LHCN-M2 (cell line): Measurements from ENCODE around the gene SMIM36. TPM values are rescaled to one million over a fixed set of nuclear protein-coding genes. Genes with fewer than 3 reads are reported as not detected.
A peak's percentile ranks its signal among the peaks of the same experiment; 100 is the strongest.
"Not testable (repeated sequence)": the region's sequence is repeated elsewhere in the genome, so short reads cannot be mapped to it uniquely, and the experiment has no call there.

ENCODE experiments used
- DNase-seq: peaks from one replicate; pipeline ENCODE4 v3.0.0-alpha.2; 2012; ENCODE audit warnings: low read depth
- total RNA-seq: library from RNA; depleted of rRNA; stranded (reverse); fragments of >200 nt; gene quantifications from 2 replicates; pipeline ENCODE4 v1.2.3, GENCODE V29; 2014

Gene SMIM36
- total RNA-seq, 1 experiment from 2014 or later, result not detected

GRCh38 chr17:55435408-55435807 is 75.8 kb downstream of the SMIM36 start:
- DNase-seq, result no peak

- DNase-seq, result no peak
These were observed 76.5 kb downstream of the SMIM36 start for GRCh38 chr17:55434721-55435120.

- DNase-seq, result peak; percentile 65
These were observed 77.4 kb downstream of the SMIM36 start for GRCh38 chr17:55433629-55434422.

- no peak for DNase-seq
These were observed 78.1 kb downstream of the SMIM36 start for GRCh38 chr17:55433029-55433628.

GRCh38 chr17:55432358-55433028 is 78.8 kb downstream of the SMIM36 start:
- no peak for DNase-seq

- DNase-seq, result not testable (repeated sequence)
These were observed 79.3 kb downstream of the SMIM36 start for GRCh38 chr17:55431914-55432313.

- DNase-seq, result no peak
These were observed 80.5 kb downstream of the SMIM36 start for GRCh38 chr17:55430541-55431288.

GRCh38 chr17:55427587-55427882 is 83.7 kb downstream of the SMIM36 start:
- no peak for DNase-seq

- peak; percentile 73 for DNase-seq
These were observed 84.2 kb downstream of the SMIM36 start for GRCh38 chr17:55426851-55427586.

- DNase-seq, result no peak
These were observed 86.2 kb downstream of the SMIM36 start for GRCh38 chr17:55424893-55425540.

- DNase-seq, result no peak
These were observed 87.7 kb downstream of the SMIM36 start for GRCh38 chr17:55423535-55423934.

- DNase-seq, result not testable (repeated sequence)
These were observed 88.5 kb downstream of the SMIM36 start for GRCh38 chr17:55422828-55423164.

- DNase-seq, result no peak
These were observed 89.9 kb downstream of the SMIM36 start, which contains the start of gene MMD for GRCh38 chr17:55421179-55421934. TSS of gene MMD (minus strand) at chr17:55421835. CDS start at chr17:55421695, 140 bp downstream.

- no peak for DNase-seq
These were observed 90.5 kb downstream of the SMIM36 start for GRCh38 chr17:55420776-55421178.

GRCh38 chr17:55420067-55420775 is 91.0 kb downstream of the SMIM36 start:
- no peak for DNase-seq

- no peak for DNase-seq
These were observed 92.6 kb downstream of the SMIM36 start for GRCh38 chr17:55418369-55419268.

GRCh38 chr17:55417411-55418268 is 93.6 kb downstream of the SMIM36 start:
- no peak for DNase-seq
